DMS114 treated with DMSO at 0.1 percent for 48 hours (cell line): ENCODE data around the gene S100A9.
"Not testable (repeated sequence)": the region's sequence is repeated elsewhere in the genome, so short reads cannot be mapped to it uniquely, and the experiment has no call there.

Experiments
- DNase-seq: peaks from one replicate; lab custom pipeline; 2025; ENCODE audit not compliant: unreplicated experiment; lab: John Stamatoyannopoulos, UW

S100A9 gene

GRCh38 chr1:153357853-153358690 lies at the start of gene S100A9:
Gene S100A9 (plus strand): TSS chr1:153357854. CDS start chr1:153358284, 430 bp downstream.
- DNase-seq = no peak

GRCh38 chr1:153308540-153308939 lies 49.1 kb upstream of the S100A9 start:
- DNase-seq = no peak

- no peak for DNase-seq
Measured at GRCh38 chr1:153309441-153309840, 48.2 kb upstream of the S100A9 start.

DNA sequence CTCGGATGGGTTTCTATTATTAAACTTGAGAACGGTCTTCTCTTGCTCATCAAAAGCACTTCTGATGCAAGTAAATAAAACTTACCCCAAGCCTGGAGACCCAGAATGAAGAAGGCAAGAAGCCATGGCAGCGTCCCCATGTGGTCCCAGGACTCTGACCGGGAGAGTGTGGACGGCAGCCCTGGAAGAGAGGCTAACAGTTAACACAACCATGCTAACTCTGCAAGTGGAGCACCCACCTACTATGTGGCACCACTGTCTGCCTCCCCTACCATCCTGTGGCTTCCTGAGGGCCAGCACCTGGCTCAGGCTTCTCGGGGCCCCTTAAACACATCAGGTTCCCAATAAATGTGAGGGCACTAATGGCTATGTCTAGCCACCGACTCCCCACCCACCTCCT lies 47.1 kb upstream of the S100A9 start:
- no peak for DNase-seq

DNA sequence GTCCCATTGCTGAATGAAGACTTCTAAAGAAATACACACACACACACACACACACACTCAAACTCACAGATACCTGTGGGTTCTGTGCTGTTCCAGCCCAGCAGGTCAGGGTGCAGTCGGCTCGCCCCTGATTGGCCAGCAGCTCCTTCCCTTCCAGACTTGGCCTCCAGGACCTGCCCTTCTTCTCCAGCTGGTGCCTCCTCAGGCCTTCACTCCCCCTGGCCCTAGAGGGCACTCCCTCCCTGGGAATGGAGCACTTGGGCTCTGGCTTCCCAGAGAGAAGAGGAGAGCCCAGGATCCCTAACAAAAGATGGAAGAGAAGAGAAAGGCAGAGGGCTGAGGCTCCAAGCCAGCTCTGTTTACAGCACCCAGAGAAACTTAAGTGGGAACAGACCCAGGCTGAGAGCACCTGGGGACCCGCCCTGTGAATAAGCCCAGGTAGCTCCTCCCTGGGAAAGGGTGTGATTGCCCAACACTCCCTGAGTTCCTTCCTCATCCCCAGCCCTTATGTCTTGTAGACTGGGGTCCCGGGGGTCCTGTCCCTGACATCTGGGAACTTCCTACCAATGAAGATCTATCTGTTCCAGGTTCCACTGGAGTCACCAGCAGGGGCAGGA lies 45.0 kb upstream of the S100A9 start, which contains the start of gene PGLYRP3:
PGLYRP3 (minus strand) TSS at position 383 of the 617 bp plus-strand sequence. CDS start 2,287 bp downstream, outside the sequence.
- no peak for DNase-seq

DNA sequence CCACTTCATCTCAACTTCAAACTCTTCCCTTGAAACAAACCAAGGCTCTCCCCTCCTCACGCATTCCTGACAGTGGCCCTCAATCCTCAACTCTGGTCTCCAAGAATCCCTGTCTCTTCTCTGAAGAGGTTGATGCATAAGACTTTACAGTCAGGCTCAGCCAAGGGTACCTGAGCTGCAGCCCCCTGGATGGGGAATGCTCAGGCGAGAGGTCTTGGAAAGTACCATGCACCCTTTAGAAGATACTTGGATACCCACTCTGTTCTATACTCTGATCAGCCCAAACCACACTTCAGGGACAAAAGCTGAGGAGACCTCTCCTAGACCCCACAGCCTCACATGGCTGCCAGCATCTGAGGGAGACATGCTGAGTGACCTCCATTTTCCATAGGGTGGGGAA lies 44.4 kb upstream of the S100A9 start:
- no peak for DNase-seq

GRCh38 chr1:153314388-153314787 lies 43.3 kb upstream of the S100A9 start:
- DNase-seq = not testable (repeated sequence)

DNA sequence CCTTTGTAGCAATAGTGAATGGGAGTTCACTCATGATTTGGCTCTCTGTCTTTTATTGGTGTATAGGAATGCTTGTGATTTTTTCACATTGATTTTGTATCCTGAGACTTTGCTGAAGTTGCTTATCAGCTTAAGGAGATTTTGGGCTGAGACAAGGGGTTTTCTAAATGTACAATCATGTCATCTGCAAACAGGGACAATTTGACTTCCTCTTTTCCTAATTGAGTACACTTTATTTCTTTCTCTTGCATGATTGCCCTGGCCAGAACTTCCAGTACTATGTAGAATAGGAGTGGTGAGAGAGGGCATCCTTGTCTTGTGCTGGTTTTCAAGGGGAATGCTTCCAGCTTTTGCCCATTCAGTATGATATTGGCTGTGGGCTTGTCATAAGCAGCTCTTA lies 41.6 kb upstream of the S100A9 start:
- DNase-seq = not testable (repeated sequence)

- DNase-seq = not testable (repeated sequence)
Measured at GRCh38 chr1:153318145-153318544, 39.5 kb upstream of the S100A9 start.

- DNase-seq = no peak
Measured at GRCh38 chr1:153322568-153322967, 35.1 kb upstream of the S100A9 start.

DNA sequence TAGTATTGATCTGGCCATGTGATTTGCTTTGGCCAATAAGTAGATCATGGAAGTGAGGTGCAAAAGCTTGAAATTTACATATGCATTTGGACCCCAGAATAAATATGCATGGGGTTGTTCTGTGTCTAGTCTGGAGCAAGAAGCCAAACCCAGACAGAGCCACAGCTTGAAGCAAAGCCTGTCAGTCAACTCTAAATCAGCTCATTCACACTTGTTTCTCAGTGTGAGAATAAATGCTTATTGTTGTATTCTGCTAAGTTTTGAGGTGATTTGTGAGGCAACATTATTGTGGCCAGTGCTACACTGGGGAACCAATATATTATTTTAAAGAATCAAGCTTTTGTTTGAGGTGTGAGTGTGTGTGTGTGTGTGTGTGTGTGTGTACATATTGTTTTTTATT lies 32.7 kb upstream of the S100A9 start:
- DNase-seq = no peak

GRCh38 chr1:153333902-153334301 lies 23.8 kb upstream of the S100A9 start:
- no peak for DNase-seq

GRCh38 chr1:153336650-153337049 lies 21.0 kb upstream of the S100A9 start:
- no peak for DNase-seq

- DNase-seq = no peak
Measured at GRCh38 chr1:153337980-153338853, 19.4 kb upstream of the S100A9 start.

GRCh38 chr1:153339802-153340201 lies 17.9 kb upstream of the S100A9 start:
- DNase-seq = no peak

DNA sequence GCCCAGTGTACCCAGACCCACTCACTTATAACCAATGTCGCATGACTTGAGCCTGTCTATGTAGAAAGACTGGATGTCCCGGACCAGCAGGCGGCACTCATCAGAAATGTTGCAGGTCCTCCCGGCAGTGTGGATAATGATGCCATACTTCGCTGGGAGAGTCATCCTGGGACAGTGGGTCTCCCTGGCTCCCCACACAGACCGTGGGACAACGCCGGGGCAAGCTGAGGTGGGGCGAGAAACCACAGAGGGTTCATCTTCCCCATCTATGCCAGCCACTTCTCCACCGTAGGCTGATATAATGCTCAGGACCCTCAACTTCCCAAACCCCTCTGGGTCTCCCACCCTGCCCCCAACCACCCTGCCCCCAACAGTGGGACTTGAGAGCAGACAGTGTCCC lies 17.3 kb upstream of the S100A9 start:
- DNase-seq = no peak

DNA sequence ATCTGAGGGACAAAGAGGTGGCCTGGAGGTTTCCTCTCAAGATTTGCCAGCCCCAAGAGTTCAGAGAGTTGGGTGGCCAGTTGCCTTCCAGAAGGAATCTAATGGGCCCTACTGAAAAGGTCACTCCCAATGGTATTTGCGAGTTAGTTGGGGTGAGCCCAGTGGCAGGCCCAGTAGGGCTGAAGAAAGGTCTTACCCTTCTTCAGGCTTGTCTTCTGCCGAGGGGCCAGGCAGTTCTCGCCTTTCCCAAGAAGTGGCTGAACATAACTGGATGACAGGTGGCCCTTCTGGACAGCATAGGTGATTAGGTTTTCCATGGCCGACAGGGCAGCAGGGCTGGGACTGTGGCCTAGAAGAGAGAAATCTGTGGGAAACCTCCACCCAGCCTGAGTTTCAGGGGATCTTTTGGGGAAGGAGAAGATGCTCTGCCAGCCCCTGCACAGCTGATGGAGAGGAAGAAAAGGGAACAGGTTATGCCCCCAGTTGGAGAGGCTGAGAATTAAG lies 16.2 kb upstream of the S100A9 start:
- no peak for DNase-seq

GRCh38 chr1:153342178-153342577 lies 15.5 kb upstream of the S100A9 start:
- no peak for DNase-seq

GRCh38 chr1:153343040-153343681 lies 14.5 kb upstream of the S100A9 start:
- no peak for DNase-seq

DNA sequence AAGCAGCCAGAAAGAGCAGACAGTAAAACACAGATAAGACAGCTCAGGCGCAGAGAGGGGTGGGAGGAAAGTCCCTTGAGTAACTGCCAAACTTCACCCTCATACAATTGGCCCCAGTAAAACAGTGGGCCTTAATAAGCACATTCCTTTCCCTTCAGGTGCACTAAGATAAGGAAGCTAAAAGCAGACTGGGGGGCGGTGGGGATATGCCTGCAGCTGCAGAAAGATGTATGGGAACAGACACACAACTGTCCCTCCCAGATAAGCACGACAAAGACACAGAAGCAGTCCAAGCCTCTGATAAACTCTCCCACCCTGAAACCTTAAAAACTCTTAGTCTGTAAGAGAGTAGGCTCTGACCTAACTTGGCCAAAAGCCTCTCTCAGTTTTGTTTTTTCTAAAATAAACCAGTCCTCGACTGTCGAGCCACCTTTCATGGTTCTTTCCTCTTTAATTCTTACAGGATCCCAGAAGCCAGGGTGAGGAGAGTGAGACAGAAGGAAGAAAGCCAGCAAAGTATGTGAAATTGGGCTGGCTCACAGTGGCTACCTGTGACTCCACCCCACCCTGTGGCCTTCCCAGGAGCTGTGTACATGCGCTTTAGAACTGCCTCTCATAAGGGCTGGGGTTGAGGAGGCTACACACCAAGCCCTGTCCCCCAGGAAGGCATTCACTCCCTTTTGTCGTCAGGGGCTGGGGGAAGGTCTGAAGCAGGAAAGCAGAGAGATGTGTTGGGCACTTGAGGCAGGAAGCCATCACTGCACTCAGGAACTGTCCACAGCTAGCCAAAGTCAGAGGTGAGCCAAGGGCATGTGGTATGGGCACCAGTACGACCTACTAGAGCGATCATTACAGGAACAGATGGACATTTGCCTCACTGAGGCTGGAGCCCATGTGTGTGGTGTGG lies 13.6 kb upstream of the S100A9 start:
- no peak for DNase-seq
